HG03575 (cell line): ENCODE results near the gene TNRC18.
"Not testable (repeated sequence)": the region's sequence is repeated elsewhere in the genome, so short reads cannot be mapped to it uniquely, and the experiment has no call there.

ENCODE experiments used
- ATAC-seq: cut with Tn5 transposase; IDR thresholded peaks from one replicate; pipeline ENCODE4 v1.9.1; 2021; ENCODE audit not compliant: unreplicated experiment, insufficient number of reproducible peaks, low FRiP score; ENCODE audit errors: extremely low read depth

The TNRC18 gene

GRCh38 chr7:5286933-5287332, 136.7 kb downstream of the TNRC18 start:
- no peak for ATAC-seq

GRCh38 chr7:5284304-5285281, 139.0 kb downstream of the TNRC18 start:
- ATAC-seq: no peak

- no peak for ATAC-seq
Measured at GRCh38 chr7:5283421-5284303, 140.0 kb downstream of the TNRC18 start.

- ATAC-seq: no peak
Measured at GRCh38 chr7:5282543-5283316, 140.9 kb downstream of the TNRC18 start, which contains the start of gene SLC29A4. TSS of gene SLC29A4 (plus strand) at chr7:5282943. CDS start at chr7:5287817, 4,874 bp downstream.

GRCh38 chr7:5281598-5282500, 141.8 kb downstream of the TNRC18 start:
- not testable (repeated sequence) for ATAC-seq

- ATAC-seq: no peak
Measured at GRCh38 chr7:5279734-5280133, 143.9 kb downstream of the TNRC18 start.

GRCh38 chr7:5278766-5279165, 144.9 kb downstream of the TNRC18 start:
- no peak for ATAC-seq

GRCh38 chr7:5276611-5277010, 147.0 kb downstream of the TNRC18 start:
- ATAC-seq: no peak

GRCh38 chr7:5276123-5276522, 147.5 kb downstream of the TNRC18 start:
- not testable (repeated sequence) for ATAC-seq

- not testable (repeated sequence) for ATAC-seq
Measured at GRCh38 chr7:5275510-5275909, 148.1 kb downstream of the TNRC18 start.

GRCh38 chr7:5274985-5275431, 148.6 kb downstream of the TNRC18 start:
- ATAC-seq: not testable (repeated sequence)

- no peak for ATAC-seq
Measured at GRCh38 chr7:5274441-5274840, 149.2 kb downstream of the TNRC18 start.

GRCh38 chr7:5273831-5274405, 149.7 kb downstream of the TNRC18 start:
- ATAC-seq: not testable (repeated sequence)

GRCh38 chr7:5270788-5271187, 152.8 kb downstream of the TNRC18 start:
- ATAC-seq: no peak

GRCh38 chr7:5269992-5270657, 153.5 kb downstream of the TNRC18 start:
- ATAC-seq: not testable (repeated sequence)

- not testable (repeated sequence) for ATAC-seq
Measured at GRCh38 chr7:5267829-5268228, 155.8 kb downstream of the TNRC18 start.
